Lower lobe of right lung (tissue), 2 donors: ENCODE results near the gene KRT36. TPM values are rescaled to one million over a fixed set of nuclear protein-coding genes. Genes with fewer than 3 reads are reported as not detected.

Source experiments
- ATAC-seq, 2 donors: fragments of 200-7000 bp; cut with Tn5 transposase; one replicate each; pipeline ENCODE4 v1.9.1; 2020 to 2022; ENCODE audit warnings: mild to moderate bottlenecking in 2 of 2, moderate library complexity in 2 of 2
- DNase-seq: peaks from one replicate; pipeline ENCODE4 v3.0.0-alpha.2; 2020
- H3K27ac ChIP-seq: fragments of 200-600 bp; one replicate; pipeline ENCODE4 v1.8.0; 2022
- H3K27me3 ChIP-seq: fragments of 200-600 bp; one replicate; pipeline ENCODE4 v1.8.0; 2022; ENCODE audit warnings: low read depth
- H3K36me3 ChIP-seq: fragments of 200-600 bp; one replicate; pipeline ENCODE4 v1.8.0; 2022; ENCODE audit warnings: mild to moderate bottlenecking
- H3K4me1 ChIP-seq: fragments of 200-600 bp; one replicate; pipeline ENCODE4 v1.8.0; 2022
- H3K4me3 ChIP-seq: fragments of 200-600 bp; one replicate; pipeline ENCODE4 v1.8.0; 2022; ENCODE audit warnings: mild to moderate bottlenecking
- H3K9me3 ChIP-seq: fragments of 200-600 bp; one replicate; pipeline ENCODE4 v1.8.0; 2022
- intact Hi-C: fragments of 100-400 bp; cut with DNase I; formaldehyde crosslinking; loops from one replicate; pipeline ENCODE4 v1.11.0; 2022
- total RNA-seq: library from RNA; stranded (reverse); fragmentation: NEBNext Ultra II Directional; extraction: Animal tissue kit (Norgen Biotek cat#: 25700); gene quantifications from one replicate; pipeline ENCODE4 v1.2.1, GENCODE V29; 2021
- TF ChIP-seq, protein P1 (sequence below): fragments of 200-600 bp; IDR thresholded peaks from one replicate; pipeline ENCODE4 v1.8.0; 2022; ENCODE audit warnings: antibody characterized with exemption, mild to moderate bottlenecking
- donor health status: DM: no; HTN: yes; CAD: no; lungs with severe emphysema.

Gene KRT36
- total RNA-seq, 1 donor from 2014 or later: not detected

DNA sequence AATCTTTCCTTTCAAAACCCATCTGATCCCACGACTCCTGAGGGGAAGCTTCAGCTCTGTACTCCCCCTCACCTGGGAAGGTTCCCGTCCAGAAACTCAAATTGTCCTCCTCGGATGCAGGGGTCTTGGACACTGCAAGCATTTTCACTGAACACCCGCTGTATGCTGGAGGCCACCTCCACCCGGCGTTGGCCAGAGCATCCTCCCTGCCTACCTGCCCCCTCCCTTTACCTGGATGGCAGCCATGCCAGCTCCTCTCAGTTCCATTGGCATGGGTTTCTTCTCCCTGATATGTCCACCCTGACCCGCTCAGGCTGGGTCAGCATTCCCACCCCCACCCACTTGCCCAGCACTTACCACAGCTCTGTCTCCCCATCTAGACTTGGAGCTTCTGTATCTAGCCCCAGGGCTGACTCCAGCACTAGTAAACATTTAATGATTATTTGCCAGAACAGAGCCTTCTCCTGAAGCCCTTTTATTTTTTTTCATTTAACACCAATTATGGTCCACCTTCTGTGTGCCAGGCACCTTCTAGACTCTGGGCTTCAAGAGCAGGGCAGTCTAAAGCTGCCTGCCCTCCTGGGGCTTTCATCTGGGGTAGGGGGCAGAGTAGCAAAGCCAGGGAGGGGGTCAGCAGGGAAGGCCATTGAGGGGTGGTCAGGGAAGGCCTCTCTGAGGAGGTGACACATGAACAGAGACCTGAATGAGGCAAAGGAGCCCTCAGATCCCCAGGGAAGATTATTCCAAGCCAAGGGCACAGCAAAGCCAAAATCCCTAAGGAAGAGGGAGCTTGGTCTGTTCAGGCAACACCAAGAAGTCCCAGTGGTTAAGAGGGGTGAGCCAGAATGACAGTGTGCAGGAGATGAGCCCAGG, 47.3 kb upstream of the KRT36 start:
- H3K36me3 ChIP-seq: no peaks in the 10 kb centered on the region
- no peak for DNase-seq
- TF ChIP-seq, protein P1, sequence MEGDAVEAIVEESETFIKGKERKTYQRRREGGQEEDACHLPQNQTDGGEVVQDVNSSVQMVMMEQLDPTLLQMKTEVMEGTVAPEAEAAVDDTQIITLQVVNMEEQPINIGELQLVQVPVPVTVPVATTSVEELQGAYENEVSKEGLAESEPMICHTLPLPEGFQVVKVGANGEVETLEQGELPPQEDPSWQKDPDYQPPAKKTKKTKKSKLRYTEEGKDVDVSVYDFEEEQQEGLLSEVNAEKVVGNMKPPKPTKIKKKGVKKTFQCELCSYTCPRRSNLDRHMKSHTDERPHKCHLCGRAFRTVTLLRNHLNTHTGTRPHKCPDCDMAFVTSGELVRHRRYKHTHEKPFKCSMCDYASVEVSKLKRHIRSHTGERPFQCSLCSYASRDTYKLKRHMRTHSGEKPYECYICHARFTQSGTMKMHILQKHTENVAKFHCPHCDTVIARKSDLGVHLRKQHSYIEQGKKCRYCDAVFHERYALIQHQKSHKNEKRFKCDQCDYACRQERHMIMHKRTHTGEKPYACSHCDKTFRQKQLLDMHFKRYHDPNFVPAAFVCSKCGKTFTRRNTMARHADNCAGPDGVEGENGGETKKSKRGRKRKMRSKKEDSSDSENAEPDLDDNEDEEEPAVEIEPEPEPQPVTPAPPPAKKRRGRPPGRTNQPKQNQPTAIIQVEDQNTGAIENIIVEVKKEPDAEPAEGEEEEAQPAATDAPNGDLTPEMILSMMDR: no peak
- H3K4me3 ChIP-seq: no peak overlapping the region
- ATAC-seq: no peak
- H3K9me3 ChIP-seq: no peaks in the 10 kb centered on the region
- intact Hi-C loops: no loop called here
- H3K4me1 ChIP-seq: peaks cover 6% of the 10 kb centered on the region
- peaks cover 5% of the 10 kb centered on the region for H3K27me3 ChIP-seq
- no peak overlapping the region for H3K27ac ChIP-seq

DNA sequence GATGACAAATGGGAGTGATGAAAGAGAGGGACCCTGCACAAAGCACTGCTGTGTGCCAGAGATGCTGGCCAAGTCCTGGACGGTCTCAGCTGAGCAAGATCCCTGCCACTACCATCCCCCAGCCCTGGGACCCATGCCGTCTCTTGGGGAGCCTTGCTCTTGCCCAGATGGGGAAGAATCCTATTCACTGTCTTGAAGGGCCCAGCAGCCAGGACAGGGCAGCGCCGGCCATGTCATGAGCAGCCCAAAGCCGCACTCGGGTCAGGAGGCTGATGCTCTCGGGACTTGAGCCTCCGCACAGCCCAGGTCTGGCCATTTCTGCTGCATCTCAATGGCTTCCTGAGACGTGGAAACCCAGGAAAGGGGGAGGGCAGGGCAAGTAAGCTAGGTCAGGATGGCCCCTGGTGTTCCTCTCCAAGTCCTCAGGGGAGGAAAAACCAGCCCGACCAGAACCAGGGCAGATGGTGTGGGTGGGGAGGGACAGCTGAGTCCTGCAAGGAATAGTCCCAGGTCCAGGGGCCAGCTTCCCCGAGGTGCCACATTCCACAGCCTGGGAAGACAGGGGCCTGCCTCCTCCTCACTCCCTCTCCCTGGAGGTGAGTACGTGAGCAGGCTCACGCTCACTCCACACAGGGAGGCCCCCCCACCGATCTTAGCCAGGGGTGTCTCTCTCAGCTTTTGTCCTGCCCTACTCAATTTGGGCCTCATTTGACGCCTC, 46.2 kb upstream of the KRT36 start:
- peak overlapping the region; percentile 18 for H3K27ac ChIP-seq
- peaks cover 6% of the 10 kb centered on the region for H3K4me1 ChIP-seq
- H3K27me3 ChIP-seq: peaks cover 7% of the 10 kb centered on the region
- no peaks in the 10 kb centered on the region for H3K9me3 ChIP-seq
- no peak overlapping the region for H3K4me3 ChIP-seq
- no peaks in the 10 kb centered on the region for H3K36me3 ChIP-seq
- TF ChIP-seq, protein P1: no peak
- peak; percentile 41 to 42 for ATAC-seq
- no peak for DNase-seq
- intact Hi-C loops: no loop called here

DNA sequence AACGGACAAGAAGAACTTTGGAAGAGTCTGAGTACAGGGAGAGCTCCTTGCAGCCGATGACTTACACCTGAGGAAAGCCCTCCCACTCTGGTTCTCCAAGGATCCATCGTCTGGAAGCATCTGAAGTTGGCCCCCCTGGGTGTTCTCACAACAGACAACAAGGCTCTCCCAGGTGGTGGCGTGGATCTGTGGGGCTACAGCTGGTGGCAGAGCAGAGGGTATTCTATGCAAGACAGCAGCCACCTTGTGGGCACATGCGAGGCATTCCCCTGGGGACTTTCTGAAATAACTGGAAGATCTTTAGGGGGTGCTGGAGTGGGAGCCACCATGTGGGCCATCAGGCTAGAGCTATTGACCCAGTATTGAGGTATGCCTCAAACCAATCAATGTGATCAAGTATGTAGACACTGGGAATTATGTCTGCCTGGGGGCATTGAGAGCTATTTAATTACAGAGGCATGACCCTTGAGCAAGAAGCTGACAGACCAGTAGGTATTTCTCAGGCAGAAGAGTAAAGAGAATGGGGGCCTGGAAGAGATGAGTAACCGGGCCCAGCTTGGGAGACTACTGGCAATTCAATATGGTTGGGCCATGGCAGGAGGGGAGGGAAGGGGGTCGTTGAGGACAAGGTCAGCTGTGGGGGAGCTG, 45.3 kb upstream of the KRT36 start:
- TF ChIP-seq, protein P1: no peak
- H3K4me3 ChIP-seq: no peak overlapping the region
- no peak for ATAC-seq
- peak; percentile 13 for DNase-seq
- H3K27ac ChIP-seq: no peak overlapping the region
- H3K9me3 ChIP-seq: no peaks in the 10 kb centered on the region
- H3K4me1 ChIP-seq: peaks cover 6% of the 10 kb centered on the region
- intact Hi-C loops: no loop called here
- H3K27me3 ChIP-seq: peaks cover 12% of the 10 kb centered on the region
- no peaks in the 10 kb centered on the region for H3K36me3 ChIP-seq

DNA sequence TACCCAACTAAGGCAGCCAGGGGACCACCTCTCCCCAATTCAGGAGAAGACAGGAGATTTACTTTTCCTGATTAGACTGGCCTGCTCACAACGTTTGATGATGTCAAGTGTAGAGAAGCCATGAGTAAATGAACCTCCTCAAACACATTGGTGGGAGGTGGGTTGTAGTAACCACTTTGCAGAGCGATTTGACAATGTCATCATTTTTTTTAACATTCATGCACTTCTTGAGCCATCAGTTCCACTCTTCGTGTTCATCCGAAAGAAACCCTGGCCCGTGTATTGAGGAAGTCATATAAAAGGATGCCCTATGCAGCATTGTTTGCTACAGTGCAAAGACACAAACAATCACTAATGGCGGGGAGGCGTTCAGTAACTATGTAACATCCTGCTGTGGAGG, 43.9 kb upstream of the KRT36 start:
- H3K27me3 ChIP-seq: peaks cover 22% of the 10 kb centered on the region
- H3K4me1 ChIP-seq: peaks cover 6% of the 10 kb centered on the region
- no peak overlapping the region for H3K4me3 ChIP-seq
- ATAC-seq (no peak), DNase-seq (no peak)
- no peak overlapping the region for H3K27ac ChIP-seq
- H3K36me3 ChIP-seq: no peaks in the 10 kb centered on the region
- H3K9me3 ChIP-seq: no peaks in the 10 kb centered on the region
- intact Hi-C loops: no loop called here
- TF ChIP-seq, protein P1: no peak

DNA sequence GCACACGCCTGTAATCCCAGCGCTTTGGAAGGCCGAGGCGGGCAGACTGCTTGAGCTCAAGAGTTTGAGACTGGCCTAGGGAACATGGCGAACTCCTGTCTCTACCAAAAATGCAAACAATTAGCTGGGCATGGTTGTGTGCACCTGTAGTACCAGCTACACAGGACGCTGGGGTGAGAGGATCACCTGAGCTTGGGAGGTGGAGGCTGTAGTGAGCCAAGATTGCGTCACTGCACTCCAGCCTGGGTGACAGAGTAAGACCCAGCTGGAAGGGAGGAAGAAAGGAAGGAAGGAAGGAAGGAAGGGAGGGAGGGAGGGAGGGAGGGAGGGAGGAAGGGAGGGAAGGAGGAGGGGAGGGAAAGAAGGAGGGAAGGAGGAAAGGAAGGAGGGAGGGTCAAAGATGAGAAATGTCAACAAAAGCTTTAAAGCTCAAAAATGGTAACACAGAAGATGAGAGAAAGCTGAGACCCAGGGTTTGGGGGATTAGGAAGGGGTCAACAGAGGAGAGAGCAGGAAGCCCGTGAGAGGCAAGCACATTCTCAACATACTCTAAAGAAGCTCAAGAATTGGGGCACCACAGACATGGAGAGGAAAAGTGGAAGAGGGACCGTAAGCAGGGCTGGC, 43.3 kb upstream of the KRT36 start:
- H3K36me3 ChIP-seq: no peaks in the 10 kb centered on the region
- H3K9me3 ChIP-seq: no peaks in the 10 kb centered on the region
- H3K27me3 ChIP-seq: peaks cover 28% of the 10 kb centered on the region
- peak overlapping the region; percentile 49 for H3K27ac ChIP-seq
- H3K4me3 ChIP-seq: no peak overlapping the region
- TF ChIP-seq, protein P1: no peak
- DNase-seq (peak; percentile 76), ATAC-seq (peak; percentile 11 to 15)
- peaks cover 8% of the 10 kb centered on the region for H3K4me1 ChIP-seq
- intact Hi-C loops: no loop called here
